OCI-LY1 (cell line): Measurements from ENCODE around the gene PLPP4.

Experiments
- H2AFZ ChIP-seq: fragments of 200-600 bp; sonication (generic), shearing (Covaris generic); 2 replicates; pipeline ENCODE4 v1.6.0; 2014; ENCODE audit warnings: antibody characterized with exemption, mild to moderate bottlenecking, low read length
- H3F3A ChIP-seq: fragments of 200-600 bp; sonication (generic), shearing (Covaris generic); 2 replicates; pipeline ENCODE4 v1.6.0; 2014; ENCODE audit warnings: mild to moderate bottlenecking, antibody characterized with exemption, low read length, moderate library complexity; ENCODE audit not compliant: insufficient read depth
- H3K27ac ChIP-seq: fragments of 200-600 bp; sonication (generic); 2 replicates; pipeline ENCODE4 v1.5.1; 2014; ENCODE audit warnings: low read length, mixed run types, mild to moderate bottlenecking, low read depth; ENCODE audit not compliant: poor library complexity, severe bottlenecking
- H3K27me3 ChIP-seq: fragments of 200-600 bp; sonication (generic); 2 replicates; pipeline ENCODE4 v1.6.0; 2014; ENCODE audit warnings: antibody characterized with exemption, mild to moderate bottlenecking, low read length, moderate library complexity; ENCODE audit not compliant: insufficient read depth
- H3K36me3 ChIP-seq: fragments of 200-600 bp; sonication (generic); 2 replicates; pipeline ENCODE4 v1.6.1; 2014; ENCODE audit warnings: mild to moderate bottlenecking, antibody characterized with exemption, low read length, moderate library complexity, mixed read lengths; ENCODE audit not compliant: insufficient read depth
- H3K4me1 ChIP-seq: fragments of 200-600 bp; sonication (generic); 2 replicates; pipeline ENCODE4 v1.5.1; 2014; ENCODE audit warnings: mild to moderate bottlenecking, low read length, moderate library complexity; ENCODE audit not compliant: insufficient read depth, severe bottlenecking
- H3K4me2 ChIP-seq: fragments of 200-600 bp; sonication (generic), shearing (Covaris generic); 2 replicates; pipeline ENCODE4 v1.6.1; 2014; ENCODE audit warnings: low read length
- H3K4me3 ChIP-seq: fragments of 200-600 bp; sonication (generic); 2 replicates; pipeline ENCODE4 v1.5.1; 2014; ENCODE audit warnings: low read length, low read depth, mild to moderate bottlenecking, mixed read lengths; ENCODE audit not compliant: poor library complexity, severe bottlenecking
- H3K79me2 ChIP-seq: fragments of 200-600 bp; shearing (Covaris generic); 2 replicates; pipeline ENCODE4 v1.6.1; 2016; ENCODE audit warnings: mixed run types, low read length, mixed read lengths; ENCODE audit not compliant: insufficient read depth
- H3K9ac ChIP-seq: fragments of 200-600 bp; sonication (generic), shearing (Covaris generic); 2 replicates; pipeline ENCODE4 v1.6.1; 2014; ENCODE audit warnings: mild to moderate bottlenecking, low read length, mixed read lengths
- H3K9me2 ChIP-seq: fragments of 200-600 bp; sonication (generic), shearing (Covaris generic); 2 replicates; pipeline ENCODE4 v1.6.1; 2014; ENCODE audit warnings: low read depth, mild to moderate bottlenecking, low read length, mixed read lengths
- H3K9me3 ChIP-seq: fragments of 200-600 bp; shearing (Covaris generic); 2 replicates; pipeline ENCODE4 v1.6.1; 2014; ENCODE audit warnings: low read length, mixed read lengths
- H4K20me1 ChIP-seq: fragments of 200-600 bp; sonication (generic), shearing (Covaris generic); 2 replicates; pipeline ENCODE4 v1.6.0; 2016; ENCODE audit warnings: mild to moderate bottlenecking, low read length; ENCODE audit not compliant: insufficient read depth
- CTCF ChIP-seq: fragments of 200-600 bp; sonication (generic), shearing (Covaris generic); IDR thresholded peaks from 2 replicates; pipeline ENCODE4 v1.5.1; 2017; ENCODE audit warnings: mild to moderate bottlenecking, antibody characterized with exemption, low read length, moderate library complexity, mixed read lengths
- EZH2 ChIP-seq: fragments of 200-600 bp; sonication (generic), shearing (Covaris generic); IDR thresholded peaks from 2 replicates; pipeline ENCODE4 v1.8.0; 2017; ENCODE audit warnings: borderline replicate concordance, mixed run types, mild to moderate bottlenecking, antibody characterized with exemption, low read length, moderate library complexity, mixed read lengths

PLPP4 gene

GRCh38 chr10:120456143-120456625, 843 bp upstream of the PLPP4 start:
- Histone ChIP-seq H3K79me2 (no peaks in the 10 kb centered on the region), H3K9ac (no peak overlapping the region), H2AFZ (no peak overlapping the region), H3K27ac (no peak overlapping the region), H4K20me1 (no peaks in the 10 kb centered on the region), H3F3A (no peaks in the 10 kb centered on the region), H3K36me3 (no peaks in the 10 kb centered on the region), H3K27me3 (no peaks in the 10 kb centered on the region), H3K9me3 (no peaks in the 10 kb centered on the region), H3K4me1 (no peaks in the 10 kb centered on the region), H3K4me2 (no peak overlapping the region), H3K4me3 (no peak overlapping the region), H3K9me2 (no peaks in the 10 kb centered on the region)
- TF ChIP-seq CTCF (no peak), EZH2 (no peak)

GRCh38 chr10:120457431-120458172, 575 bp downstream of the PLPP4 start:
- Histone ChIP-seq H3F3A (no peaks in the 10 kb centered on the region), H4K20me1 (no peaks in the 10 kb centered on the region), H3K9me2 (no peaks in the 10 kb centered on the region), H3K9ac (no peak overlapping the region), H2AFZ (no peak overlapping the region), H3K27me3 (no peaks in the 10 kb centered on the region), H3K4me1 (no peaks in the 10 kb centered on the region), H3K4me3 (no peak overlapping the region), H3K79me2 (no peaks in the 10 kb centered on the region), H3K27ac (no peak overlapping the region), H3K4me2 (no peak overlapping the region), H3K9me3 (no peaks in the 10 kb centered on the region), H3K36me3 (no peaks in the 10 kb centered on the region)
- TF ChIP-seq EZH2 (no peak), CTCF (no peak)

GRCh38 chr10:120458432-120458831, 1.4 kb downstream of the PLPP4 start:
- TF ChIP-seq EZH2 (no peak), CTCF (no peak)
- H3K27ac ChIP-seq: no peak overlapping the region
- H3K79me2 ChIP-seq: no peaks in the 10 kb centered on the region
- H2AFZ ChIP-seq: no peak overlapping the region
- no peaks in the 10 kb centered on the region for H3K9me3 ChIP-seq
- H3K9me2 ChIP-seq: no peaks in the 10 kb centered on the region
- no peak overlapping the region for H3K9ac ChIP-seq
- H3K36me3 ChIP-seq: no peaks in the 10 kb centered on the region
- no peaks in the 10 kb centered on the region for H3K4me1 ChIP-seq
- H3F3A ChIP-seq: no peaks in the 10 kb centered on the region
- no peaks in the 10 kb centered on the region for H3K27me3 ChIP-seq
- H3K4me3 ChIP-seq: no peak overlapping the region
- H3K4me2 ChIP-seq: no peak overlapping the region
- no peaks in the 10 kb centered on the region for H4K20me1 ChIP-seq
